PC-3 (cell line): Measurements from ENCODE around the gene GPD1L.

Experiments used
- EZH2 ChIP-seq: fragments of 300-600 bp; sonication (generic); IDR thresholded peaks from one replicate; pipeline ENCODE4 v1.6.1; 2017; ENCODE audit warnings: antibody characterized with exemption, mild to moderate bottlenecking, low read length; ENCODE audit not compliant: unreplicated experiment
- TF ChIP-seq, protein P1 (sequence below): fragments of 300-600 bp; sonication (generic); conservative IDR thresholded peaks from 2 replicates; pipeline ENCODE4 v1.5.1; 2017; ENCODE audit warnings: antibody characterized with exemption, low read depth, mild to moderate bottlenecking, low read length

DNA sequence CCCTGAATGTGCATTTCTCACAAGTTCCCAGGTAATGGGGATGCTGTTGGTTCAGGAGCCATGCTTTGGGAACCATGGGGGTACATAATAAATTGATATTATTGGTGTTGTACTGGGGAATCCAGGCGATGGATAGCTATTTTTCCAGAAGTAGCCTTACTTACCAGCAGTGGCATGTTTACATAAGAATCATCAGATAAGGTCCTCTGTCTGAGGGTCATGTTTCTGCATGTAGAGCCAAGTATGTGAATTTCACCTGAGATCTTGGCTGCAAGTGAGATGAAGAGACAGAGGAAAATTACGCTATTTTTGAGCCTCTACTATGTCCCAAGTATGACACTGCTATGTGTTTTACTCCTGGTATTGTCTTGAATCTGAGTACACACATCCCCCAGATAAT, 26.3 kb downstream of the GPD1L start:
- TF ChIP-seq, protein P1, sequence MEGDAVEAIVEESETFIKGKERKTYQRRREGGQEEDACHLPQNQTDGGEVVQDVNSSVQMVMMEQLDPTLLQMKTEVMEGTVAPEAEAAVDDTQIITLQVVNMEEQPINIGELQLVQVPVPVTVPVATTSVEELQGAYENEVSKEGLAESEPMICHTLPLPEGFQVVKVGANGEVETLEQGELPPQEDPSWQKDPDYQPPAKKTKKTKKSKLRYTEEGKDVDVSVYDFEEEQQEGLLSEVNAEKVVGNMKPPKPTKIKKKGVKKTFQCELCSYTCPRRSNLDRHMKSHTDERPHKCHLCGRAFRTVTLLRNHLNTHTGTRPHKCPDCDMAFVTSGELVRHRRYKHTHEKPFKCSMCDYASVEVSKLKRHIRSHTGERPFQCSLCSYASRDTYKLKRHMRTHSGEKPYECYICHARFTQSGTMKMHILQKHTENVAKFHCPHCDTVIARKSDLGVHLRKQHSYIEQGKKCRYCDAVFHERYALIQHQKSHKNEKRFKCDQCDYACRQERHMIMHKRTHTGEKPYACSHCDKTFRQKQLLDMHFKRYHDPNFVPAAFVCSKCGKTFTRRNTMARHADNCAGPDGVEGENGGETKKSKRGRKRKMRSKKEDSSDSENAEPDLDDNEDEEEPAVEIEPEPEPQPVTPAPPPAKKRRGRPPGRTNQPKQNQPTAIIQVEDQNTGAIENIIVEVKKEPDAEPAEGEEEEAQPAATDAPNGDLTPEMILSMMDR, result no peak
- no peak for TF ChIP-seq EZH2
